HG03139 (cell line): ENCODE results near the gene CLIC2.

Experiments
- ATAC-seq: cut with Tn5 transposase; IDR thresholded peaks from one replicate; pipeline ENCODE4 v1.9.1; 2021; ENCODE audit not compliant: unreplicated experiment

CLIC2 gene

GRCh38 chrX:155263854-155264628 lies 70.4 kb downstream of the CLIC2 start, which contains the start of gene RAB39B:
Gene RAB39B, minus strand, starts transcription at chrX:155264491. Its CDS starts 203 bp downstream, at chrX:155264288.
- peak; percentile 86 for ATAC-seq

- ATAC-seq: no peak
Measured at GRCh38 chrX:155262970-155263754, 71.3 kb downstream of the CLIC2 start.

GRCh38 chrX:155259752-155260151 lies 74.7 kb downstream of the CLIC2 start:
- ATAC-seq: no peak

- no peak for ATAC-seq
Measured at GRCh38 chrX:155251391-155251790, 83.0 kb downstream of the CLIC2 start.

- ATAC-seq: no peak
Measured at GRCh38 chrX:155247497-155247896, 86.9 kb downstream of the CLIC2 start.

- ATAC-seq: no peak
Measured at GRCh38 chrX:155246748-155247147, 87.7 kb downstream of the CLIC2 start.

- no peak for ATAC-seq
Measured at GRCh38 chrX:155242300-155242699, 92.1 kb downstream of the CLIC2 start.

GRCh38 chrX:155237719-155238118 lies 96.7 kb downstream of the CLIC2 start:
- ATAC-seq: no peak

GRCh38 chrX:155235891-155236290 lies 98.5 kb downstream of the CLIC2 start:
- ATAC-seq: no peak

GRCh38 chrX:155231163-155231562 lies 103.3 kb downstream of the CLIC2 start:
- peak; percentile 86 for ATAC-seq
